NCI-H2029 (cell line): ENCODE data around the gene CASQ1.

Source experiments
- DNase-seq: peaks from one replicate; lab custom pipeline; 2025; lab: John Stamatoyannopoulos, UW

Gene CASQ1

DNA sequence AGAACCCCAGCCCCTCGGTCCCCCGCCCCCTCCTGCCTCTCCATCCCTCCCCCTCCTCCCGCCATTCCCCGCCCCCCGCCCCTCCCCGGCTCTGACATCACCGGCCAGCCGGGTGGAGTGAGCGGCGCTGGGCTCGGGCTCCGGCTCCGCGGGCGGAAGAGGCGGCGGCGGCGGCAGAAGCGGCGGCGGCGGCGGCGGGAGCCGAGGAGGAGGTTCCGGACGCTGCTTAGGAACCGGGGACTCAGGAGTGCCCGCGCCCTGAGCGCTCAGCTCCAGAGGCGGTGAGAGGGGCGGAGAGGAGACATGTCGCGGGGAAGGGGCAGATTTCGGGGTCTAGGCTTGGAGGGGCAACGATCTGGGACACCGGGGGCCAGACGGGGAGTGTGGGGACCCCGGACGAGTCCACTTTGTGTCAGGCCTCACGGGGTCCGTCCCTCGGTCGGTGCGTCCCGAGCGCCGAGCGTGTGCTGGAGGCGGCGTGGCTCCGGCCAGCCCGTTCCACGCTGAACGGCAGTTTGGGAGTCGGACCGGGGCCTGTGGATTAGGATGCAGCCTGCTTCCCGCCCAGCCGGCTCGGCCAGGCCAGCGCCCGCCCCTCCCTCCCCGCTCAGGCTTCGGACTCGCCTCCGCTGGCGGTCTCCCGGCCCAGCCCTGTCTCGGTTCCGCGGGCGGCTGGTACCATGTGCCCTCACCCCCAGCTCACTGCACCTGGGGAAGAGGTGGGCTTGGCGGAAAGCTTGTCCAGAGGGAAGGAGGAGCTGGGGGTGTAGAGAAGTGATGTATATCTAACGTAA is 15.1 kb downstream of the CASQ1 start, which contains the start of gene PEA15:
Gene PEA15, plus strand, starts transcription at position 143 of the 794 bp plus-strand sequence. CDS start 6,161 bp downstream, outside the sequence.
- DNase-seq: peak; percentile 42

GRCh38 chr1:160206036-160206389 is 15.6 kb downstream of the CASQ1 start:
- no peak for DNase-seq

DNA sequence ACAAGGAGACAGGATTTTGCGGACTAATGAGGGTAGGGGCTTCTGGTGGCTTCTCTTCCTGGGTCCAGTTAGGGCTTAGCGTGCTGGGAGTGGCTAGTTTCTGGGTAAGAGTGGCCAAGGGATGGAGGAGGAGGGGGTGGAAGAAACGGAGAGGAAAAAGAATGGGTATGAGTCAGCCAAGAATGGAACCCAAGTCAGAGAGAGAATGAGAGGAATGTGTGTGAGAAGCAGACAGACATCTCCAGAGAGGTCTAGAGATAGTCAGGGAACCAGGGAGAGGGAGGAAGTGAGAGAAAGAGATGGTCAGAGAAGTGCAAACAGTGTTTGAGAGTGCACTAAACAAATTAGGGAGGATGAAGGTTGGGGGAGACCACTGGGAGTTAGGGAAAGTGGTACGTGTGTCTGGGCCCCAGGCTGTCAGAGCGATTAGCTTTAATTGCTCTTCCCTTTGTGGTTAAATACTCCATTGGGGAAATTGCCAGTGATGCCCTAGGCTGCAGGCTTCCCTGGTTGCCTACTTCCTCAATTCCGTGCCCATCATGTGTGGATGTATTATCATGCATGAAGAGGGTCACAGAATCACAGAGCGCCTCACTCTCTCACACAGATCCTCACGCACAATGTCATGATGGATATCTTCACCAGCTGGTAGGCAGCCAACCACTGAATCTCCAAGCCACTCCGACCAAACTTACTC is 16.2 kb downstream of the CASQ1 start:
- DNase-seq: no peak

DNA sequence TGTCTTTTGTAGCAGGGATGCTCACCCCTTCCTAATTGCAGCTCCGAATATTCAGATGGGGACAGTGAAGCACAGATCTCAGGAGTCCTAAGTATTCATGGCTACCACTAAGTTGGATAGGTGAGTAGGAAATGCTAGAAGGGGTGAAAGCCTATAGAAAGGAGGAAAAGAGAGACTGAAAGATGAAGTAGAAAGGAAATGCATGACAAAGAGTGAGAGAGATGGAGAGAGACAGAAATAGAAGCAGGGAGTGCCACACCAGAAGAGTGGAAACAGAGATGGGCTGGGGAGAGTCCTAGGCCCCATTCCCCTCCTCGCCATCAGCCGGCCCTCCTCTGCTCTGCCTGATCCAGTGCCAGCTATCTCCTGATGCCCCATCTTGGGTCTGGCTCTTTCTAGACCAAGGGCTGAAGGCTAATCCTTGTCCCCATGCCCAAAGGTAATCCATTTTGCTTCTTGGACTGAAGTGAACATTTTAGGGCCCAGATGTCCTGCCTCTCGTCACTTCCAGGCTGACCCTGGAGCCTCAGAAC is 16.8 kb downstream of the CASQ1 start:
- DNase-seq: no peak

DNA sequence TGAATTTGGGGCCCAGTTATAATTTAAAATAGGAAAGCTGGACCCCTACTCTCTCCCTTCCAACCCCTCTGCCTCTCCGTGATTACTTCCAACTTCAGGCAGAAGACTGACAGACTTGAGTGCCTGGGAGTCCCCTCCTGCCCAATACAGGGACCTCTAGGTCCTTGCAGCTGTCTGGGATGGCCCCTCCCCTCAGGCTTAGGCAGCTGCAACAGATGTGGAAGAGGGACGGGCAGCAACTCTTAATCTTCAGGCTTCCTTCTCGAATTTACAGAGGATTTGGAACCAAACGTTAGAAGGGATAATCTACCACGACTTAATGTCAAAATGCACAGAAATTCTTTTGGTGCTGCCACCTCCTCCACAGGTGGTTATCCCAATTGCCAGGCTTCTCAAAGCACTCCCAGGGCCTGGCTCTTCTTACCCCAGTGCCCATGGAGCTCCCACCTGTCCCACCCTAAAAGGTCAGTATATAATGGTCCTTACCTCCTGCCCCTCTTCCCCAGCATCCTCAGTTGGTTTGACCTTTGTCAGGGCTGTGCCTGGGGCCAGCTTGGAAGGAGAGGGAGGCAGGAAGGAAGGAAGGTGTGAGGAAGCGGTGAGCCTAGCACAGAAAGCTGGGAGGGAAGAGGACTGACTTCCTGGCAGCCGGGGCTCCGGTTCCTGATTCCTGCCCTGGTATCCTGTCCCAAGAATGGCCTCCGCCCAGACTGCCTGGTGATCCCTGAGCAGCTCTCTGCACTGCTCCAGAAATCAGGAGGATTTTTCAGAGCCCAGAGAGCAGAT is 17.6 kb downstream of the CASQ1 start:
- DNase-seq: no peak

GRCh38 chr1:160208557-160209320 is 18.4 kb downstream of the CASQ1 start:
- DNase-seq: no peak

DNA sequence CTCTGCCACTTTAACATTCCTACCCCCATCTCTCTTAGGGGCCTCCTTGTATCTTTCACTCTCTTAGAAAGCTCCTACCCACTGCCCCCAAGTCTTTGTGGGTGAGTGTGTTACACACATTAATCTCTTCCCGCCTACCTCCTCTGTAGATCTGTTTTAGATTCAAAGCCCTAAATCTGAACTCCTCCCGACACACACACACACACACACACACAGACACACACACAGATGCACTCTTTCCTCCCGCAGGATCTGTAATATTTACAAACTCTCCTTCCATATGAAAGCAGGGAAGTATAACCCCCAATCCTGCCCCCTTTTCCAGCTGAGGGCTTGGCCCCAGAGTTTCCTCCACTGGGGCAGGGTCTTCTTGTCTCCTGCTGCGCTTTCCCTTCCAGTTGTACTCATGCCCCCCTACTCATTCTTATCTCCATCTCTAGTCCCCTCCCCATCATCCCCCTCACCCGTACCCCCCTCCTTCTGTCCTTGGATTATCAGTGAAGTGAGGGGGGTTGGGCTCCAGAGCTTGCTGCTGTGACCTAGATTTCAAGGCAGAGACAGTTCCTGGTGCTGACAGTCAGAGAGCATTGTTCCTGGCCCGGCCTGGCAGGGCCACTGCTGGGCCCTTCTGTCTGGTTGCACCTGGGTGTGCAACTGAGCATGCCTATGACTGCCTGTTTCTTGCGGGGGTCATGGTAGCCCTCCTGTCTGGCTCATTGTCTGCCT is 19.1 kb downstream of the CASQ1 start:
- no peak for DNase-seq

DNA sequence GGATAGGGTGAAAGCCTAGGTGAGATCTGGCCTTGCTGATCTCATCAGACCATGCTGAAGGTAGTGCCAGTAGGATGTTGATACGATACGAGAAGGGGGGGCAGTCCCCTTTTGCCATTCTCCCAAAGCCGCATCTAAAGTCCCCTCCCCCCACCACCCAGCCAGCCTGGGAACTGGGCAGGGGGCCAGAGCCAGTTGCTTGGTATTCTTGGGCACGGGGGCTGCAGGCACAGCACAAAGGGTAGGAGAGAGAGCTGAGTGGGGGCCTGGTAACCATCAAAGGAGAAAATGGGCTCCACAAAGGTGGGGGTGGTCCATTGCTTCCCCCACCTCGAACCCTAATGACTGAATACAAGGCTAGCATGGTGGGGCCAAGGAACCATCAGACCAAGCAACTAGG is 20.2 kb downstream of the CASQ1 start:
- no peak for DNase-seq

GRCh38 chr1:160211046-160211790 is 20.8 kb downstream of the CASQ1 start:
- no peak for DNase-seq

GRCh38 chr1:160214481-160215140 is 24.2 kb downstream of the CASQ1 start:
- no peak for DNase-seq

GRCh38 chr1:160216301-160216700 is 25.9 kb downstream of the CASQ1 start:
- DNase-seq: no peak

- no peak for DNase-seq
Measured at GRCh38 chr1:160217481-160218051, 27.2 kb downstream of the CASQ1 start.

DNA sequence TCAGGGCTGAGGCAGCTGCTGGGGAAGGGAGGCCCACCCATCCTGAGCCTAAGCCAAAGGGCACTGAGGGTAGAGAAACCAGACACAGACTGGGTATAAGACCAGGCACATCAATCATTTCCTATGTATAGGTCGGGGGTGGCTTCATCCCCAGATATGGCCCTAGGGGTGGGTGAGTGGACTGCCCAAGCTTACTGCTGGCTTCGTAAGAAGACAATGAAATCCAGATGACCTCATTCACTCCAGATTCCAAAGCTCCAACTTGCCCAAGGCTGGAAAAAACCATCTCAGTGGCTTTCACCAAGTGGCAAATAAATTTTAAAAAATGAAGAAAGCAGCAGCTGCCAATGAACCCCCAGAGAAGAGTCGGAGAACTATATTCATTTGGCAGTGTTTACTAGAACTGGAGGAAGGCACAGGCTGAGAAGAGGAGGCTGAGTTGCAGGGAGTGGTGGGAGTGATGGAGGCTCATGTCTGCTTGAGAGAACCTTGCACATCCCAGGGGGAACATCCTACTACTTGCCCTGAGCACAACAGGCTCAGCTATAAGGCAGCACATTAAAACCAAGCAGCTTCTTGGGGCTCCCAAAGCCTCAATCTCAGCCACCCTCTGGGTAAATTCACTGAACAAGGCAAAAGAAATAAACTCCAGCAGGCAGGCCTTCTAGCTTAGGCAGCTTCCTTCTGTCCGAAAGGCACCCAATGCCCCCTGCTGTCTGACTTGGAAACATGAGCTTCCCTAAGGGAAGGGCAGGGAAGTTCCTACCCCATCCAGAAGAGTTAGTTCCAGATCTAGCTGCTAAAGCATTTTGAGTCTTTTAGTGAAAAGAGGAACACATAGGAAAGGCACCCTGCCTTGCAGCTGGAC is 28.9 kb downstream of the CASQ1 start:
- DNase-seq: no peak

DNA sequence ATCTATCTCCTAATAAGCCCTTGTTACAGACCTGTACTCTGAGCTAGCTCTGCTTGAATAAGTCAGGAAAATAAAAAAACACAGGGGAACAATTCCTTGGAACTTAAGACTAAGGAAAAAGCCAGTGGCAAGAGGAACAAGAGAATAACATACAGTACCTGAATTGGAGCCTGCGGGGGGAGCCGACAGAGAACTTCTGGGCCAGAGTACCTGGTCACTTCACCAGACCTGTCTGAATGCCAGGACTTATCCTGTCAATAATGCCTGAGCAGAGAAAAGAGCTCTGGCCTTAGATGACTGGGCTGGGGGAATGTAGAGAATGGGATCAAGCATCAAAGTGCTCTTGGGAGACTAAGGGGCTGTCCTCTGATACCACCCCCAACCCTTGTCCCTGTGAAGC is 29.9 kb downstream of the CASQ1 start:
- DNase-seq: no peak

- DNase-seq: no peak
Measured at GRCh38 chr1:160221089-160221488, 30.7 kb downstream of the CASQ1 start.

DNA sequence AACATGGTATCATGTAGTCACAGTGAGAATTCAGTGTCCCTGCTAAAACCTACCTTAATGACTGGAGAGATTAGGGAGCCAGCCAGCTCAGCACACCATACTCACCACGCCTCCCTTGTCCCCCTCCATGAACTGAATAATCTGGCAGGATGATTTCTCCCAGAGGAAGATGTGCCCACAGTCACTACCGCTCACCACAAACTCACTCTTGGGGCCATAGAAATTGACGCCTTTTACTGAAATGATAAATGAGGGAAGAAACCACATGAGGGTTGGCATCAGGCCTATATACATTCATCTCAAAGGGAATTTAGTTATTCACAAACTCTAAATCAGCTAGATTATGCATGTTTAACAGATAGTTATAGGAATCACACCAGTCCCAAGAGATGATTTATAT is 32.2 kb downstream of the CASQ1 start:
- no peak for DNase-seq

GRCh38 chr1:160224606-160225005 is 34.2 kb downstream of the CASQ1 start:
- DNase-seq: no peak

- DNase-seq: no peak
Measured at GRCh38 chr1:160225345-160225744, 35.0 kb downstream of the CASQ1 start.
